WERI-Rb-1 (cell line): ENCODE measurements around the gene MYCBPAP.

Experiments used
- DNase-seq: peaks from one replicate; pipeline ENCODE4 v3.0.0-alpha.2; 2020
- H3K27ac ChIP-seq: fragments of 250-450 bp; sonication (Bioruptor Pico); 2 replicates; pipeline ENCODE4 v1.5.1; 2020; ENCODE audit warnings: mild to moderate bottlenecking, moderate library complexity
- H3K27me3 ChIP-seq: fragments of 250-450 bp; sonication (Bioruptor Pico); 2 replicates; pipeline ENCODE4 v1.5.1; 2021; ENCODE audit warnings: mild to moderate bottlenecking, low read depth, moderate library complexity; ENCODE audit not compliant: insufficient read depth, severe bottlenecking
- H3K36me3 ChIP-seq: fragments of 250-450 bp; sonication (Bioruptor Pico); 2 replicates; pipeline ENCODE4 v1.5.1; 2020; ENCODE audit warnings: mild to moderate bottlenecking, moderate library complexity
- H3K4me3 ChIP-seq: 2 replicates; pipeline ENCODE4 v1.5.1; 2011; ENCODE audit warnings: low read depth, mild to moderate bottlenecking, control low read depth, low read length
- H3K9me3 ChIP-seq: fragments of 250-450 bp; sonication (Bioruptor Pico); 2 replicates; pipeline ENCODE4 v1.5.1; 2021; ENCODE audit warnings: mild to moderate bottlenecking, moderate library complexity; ENCODE audit not compliant: severe bottlenecking
- TF ChIP-seq, protein P1 (sequence below): IDR thresholded peaks from 2 replicates; pipeline ENCODE4 v1.5.1; 2011; ENCODE audit warnings: low read depth, mild to moderate bottlenecking, control low read depth, inconsistent platforms, low read length

The MYCBPAP gene

DNA sequence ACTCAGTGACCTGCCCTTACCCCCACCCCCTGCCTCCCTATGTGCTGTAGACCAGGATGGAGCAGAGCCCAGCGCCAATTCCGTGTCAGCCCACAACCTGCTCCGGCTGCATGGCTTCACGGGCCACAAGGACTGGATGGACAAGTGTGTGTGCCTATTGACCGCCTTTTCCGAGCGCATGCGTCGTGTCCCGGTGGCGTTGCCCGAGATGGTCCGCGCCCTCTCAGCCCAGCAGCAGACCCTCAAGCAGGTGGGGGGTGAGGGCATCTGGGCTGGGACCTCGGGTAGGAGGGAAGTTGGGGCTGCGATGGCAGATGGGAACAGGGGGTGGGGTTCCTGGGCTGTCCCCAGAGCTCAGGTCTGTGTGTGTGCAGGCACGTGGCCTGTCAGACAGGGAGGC is 46.0 kb downstream of the MYCBPAP start:
- Histone ChIP-seq H3K36me3 (peaks cover 15% of the 10 kb centered on the region), H3K9me3 (no peaks in the 10 kb centered on the region), H3K27ac (peak overlapping the region; percentile 19), H3K4me3 (no peak overlapping the region), H3K27me3 (no peaks in the 10 kb centered on the region)
- no peak for DNase-seq
- TF ChIP-seq, protein P1, sequence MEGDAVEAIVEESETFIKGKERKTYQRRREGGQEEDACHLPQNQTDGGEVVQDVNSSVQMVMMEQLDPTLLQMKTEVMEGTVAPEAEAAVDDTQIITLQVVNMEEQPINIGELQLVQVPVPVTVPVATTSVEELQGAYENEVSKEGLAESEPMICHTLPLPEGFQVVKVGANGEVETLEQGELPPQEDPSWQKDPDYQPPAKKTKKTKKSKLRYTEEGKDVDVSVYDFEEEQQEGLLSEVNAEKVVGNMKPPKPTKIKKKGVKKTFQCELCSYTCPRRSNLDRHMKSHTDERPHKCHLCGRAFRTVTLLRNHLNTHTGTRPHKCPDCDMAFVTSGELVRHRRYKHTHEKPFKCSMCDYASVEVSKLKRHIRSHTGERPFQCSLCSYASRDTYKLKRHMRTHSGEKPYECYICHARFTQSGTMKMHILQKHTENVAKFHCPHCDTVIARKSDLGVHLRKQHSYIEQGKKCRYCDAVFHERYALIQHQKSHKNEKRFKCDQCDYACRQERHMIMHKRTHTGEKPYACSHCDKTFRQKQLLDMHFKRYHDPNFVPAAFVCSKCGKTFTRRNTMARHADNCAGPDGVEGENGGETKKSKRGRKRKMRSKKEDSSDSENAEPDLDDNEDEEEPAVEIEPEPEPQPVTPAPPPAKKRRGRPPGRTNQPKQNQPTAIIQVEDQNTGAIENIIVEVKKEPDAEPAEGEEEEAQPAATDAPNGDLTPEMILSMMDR, result no peak

DNA sequence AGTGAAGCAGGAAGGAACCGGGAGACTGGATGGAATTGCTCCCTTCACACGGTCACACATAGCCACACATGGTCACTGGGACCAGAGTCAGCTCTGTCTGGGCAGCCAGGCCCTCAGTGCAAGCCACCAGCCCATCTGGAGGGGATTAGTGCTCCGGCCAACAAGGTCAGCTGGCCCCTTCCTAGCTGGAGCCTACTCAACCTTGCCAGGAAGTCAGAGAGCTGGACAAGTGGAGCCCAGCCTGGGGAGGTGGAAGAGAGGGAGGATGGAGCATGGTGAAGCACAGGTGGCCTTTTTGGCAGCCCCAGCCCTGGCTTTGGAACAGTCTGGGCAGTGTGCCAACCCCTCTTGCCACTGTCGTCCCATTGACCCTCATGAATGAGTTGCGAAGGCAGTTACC is 48.6 kb downstream of the MYCBPAP start:
- Histone ChIP-seq H3K36me3 (peaks cover 9% of the 10 kb centered on the region), H3K27me3 (no peaks in the 10 kb centered on the region), H3K27ac (peak overlapping the region; percentile 89), H3K9me3 (no peaks in the 10 kb centered on the region), H3K4me3 (peak overlapping the region; percentile 14; the same call in 1 of the 2 replicates)
- DNase-seq, result peak; percentile 87
- TF ChIP-seq, protein P1, result no peak

DNA sequence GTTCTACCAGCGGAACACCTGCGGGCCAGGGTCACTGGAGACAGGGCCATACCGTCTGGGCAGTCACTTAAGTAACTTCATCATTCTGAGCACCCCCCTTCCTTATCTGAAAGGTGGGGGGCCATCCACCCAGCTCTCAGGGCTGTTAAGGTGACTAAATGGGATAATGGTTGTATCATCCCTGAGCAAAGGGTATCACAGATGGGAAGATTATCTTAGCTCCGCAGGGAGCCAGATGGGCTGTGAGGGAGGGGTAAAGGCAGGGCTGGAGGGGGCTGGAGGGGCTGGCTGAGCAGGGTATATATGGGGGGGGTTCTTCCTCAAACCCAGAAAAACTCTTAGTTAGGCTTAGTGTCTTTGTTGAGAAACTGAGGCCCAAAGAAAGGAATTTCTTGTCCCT is 49.4 kb downstream of the MYCBPAP start:
- peak; percentile 94 for DNase-seq
- H3K27ac ChIP-seq, result peak overlapping the region; percentile 89
- H3K4me3 ChIP-seq, result no peak overlapping the region
- peaks cover 9% of the 10 kb centered on the region for H3K36me3 ChIP-seq
- TF ChIP-seq, protein P1, result no peak
- H3K9me3 ChIP-seq, result no peaks in the 10 kb centered on the region
- H3K27me3 ChIP-seq, result no peaks in the 10 kb centered on the region

- TF ChIP-seq, protein P1, result no peak
- Histone ChIP-seq H3K9me3 (no peaks in the 10 kb centered on the region), H3K27me3 (no peaks in the 10 kb centered on the region), H3K27ac (peak overlapping the region; percentile 89), H3K36me3 (peaks cover 9% of the 10 kb centered on the region), H3K4me3 (peak overlapping the region; percentile 78)
- no peak for DNase-seq
Observed at GRCh38 chr17:50558091-50558490, 49.9 kb downstream of the MYCBPAP start.

DNA sequence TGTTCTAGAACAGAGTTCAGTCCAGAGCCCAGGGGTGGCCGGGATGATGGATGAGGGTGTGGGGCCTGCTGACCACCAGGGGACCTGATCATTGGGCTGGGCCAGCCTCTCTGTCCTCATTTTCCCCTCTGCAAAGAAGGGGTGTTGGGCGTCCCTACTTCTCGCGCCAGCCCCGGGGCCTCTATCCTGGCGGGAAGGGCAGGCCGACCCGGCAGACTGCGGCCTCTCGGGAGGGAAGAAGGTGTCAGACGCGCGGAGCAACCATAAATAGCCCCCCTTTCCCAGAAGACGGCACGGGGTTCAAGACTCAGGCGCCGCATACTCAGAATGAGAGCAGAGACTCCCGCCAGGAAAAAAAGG is 50.3 kb downstream of the MYCBPAP start:
- Histone ChIP-seq H3K4me3 (peak overlapping the region; percentile 78), H3K27me3 (no peaks in the 10 kb centered on the region)

More for the DNA sequence above, 50.3 kb downstream of the MYCBPAP start:
- Histone ChIP-seq H3K27ac (peak overlapping the region; percentile 89), H3K9me3 (no peaks in the 10 kb centered on the region), H3K36me3 (peaks cover 9% of the 10 kb centered on the region)
- peak; percentile 63 for DNase-seq
- TF ChIP-seq, protein P1, result peak; percentile 43
